Measurements from ENCODE around the gene CEP43. TPM values are rescaled to one million over a fixed set of nuclear protein-coding genes. Genes with fewer than 3 reads are reported as not detected.

The CEP43 gene
- polyA plus RNA-seq, 1 donor from 2014 or later, result 78.2 TPM

DNA sequence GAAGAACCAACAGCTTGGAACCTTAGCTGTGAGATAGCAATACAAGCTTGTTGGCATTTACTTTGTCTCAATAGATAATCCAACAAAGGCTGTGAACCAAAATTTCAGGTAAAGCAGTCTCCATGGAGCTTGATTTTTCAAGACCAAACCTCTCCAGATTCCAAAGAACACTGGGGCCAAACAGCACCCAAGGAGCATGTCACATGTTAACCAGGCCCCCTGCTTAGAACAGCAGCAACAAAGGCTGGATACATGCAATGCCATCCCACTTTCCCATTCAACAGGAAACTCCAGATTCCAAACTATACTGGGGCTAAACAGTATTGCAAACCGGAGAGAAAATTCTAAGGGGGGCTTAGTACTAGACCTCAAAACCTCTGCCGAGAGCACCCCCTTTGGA, 27.1 kb upstream of the CEP43 start:
- no peaks in the 10 kb centered on the region for H3K79me2 ChIP-seq (replicated peaks; ENCODE audit: insufficient read depth, low read length)
- no peaks in the 10 kb centered on the region for H4K20me1 ChIP-seq (ENCODE audit: insufficient read depth)
- no peaks in the 10 kb centered on the region for H3K36me3 ChIP-seq (ENCODE audit: insufficient read depth, low read length)
- H3K9ac ChIP-seq (ENCODE audit: low read length), result no peak overlapping the region
- H3K27ac ChIP-seq (ENCODE audit: low read length), result no peak overlapping the region
- no peak overlapping the region for H3K4me2 ChIP-seq (ENCODE audit: low read length)
- no peaks in the 10 kb centered on the region for H3K9me2 ChIP-seq (ENCODE audit: insufficient read depth, low read length)
- no peak for TF ChIP-seq POLR2AphosphoS5 (IDR thresholded peaks at IDR 0.05)
- TF ChIP-seq, protein P1, sequence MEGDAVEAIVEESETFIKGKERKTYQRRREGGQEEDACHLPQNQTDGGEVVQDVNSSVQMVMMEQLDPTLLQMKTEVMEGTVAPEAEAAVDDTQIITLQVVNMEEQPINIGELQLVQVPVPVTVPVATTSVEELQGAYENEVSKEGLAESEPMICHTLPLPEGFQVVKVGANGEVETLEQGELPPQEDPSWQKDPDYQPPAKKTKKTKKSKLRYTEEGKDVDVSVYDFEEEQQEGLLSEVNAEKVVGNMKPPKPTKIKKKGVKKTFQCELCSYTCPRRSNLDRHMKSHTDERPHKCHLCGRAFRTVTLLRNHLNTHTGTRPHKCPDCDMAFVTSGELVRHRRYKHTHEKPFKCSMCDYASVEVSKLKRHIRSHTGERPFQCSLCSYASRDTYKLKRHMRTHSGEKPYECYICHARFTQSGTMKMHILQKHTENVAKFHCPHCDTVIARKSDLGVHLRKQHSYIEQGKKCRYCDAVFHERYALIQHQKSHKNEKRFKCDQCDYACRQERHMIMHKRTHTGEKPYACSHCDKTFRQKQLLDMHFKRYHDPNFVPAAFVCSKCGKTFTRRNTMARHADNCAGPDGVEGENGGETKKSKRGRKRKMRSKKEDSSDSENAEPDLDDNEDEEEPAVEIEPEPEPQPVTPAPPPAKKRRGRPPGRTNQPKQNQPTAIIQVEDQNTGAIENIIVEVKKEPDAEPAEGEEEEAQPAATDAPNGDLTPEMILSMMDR (IDR thresholded peaks at IDR 0.05; ENCODE audit: poor library complexity, severe bottlenecking), result no peak
- TF ChIP-seq, protein P2, sequence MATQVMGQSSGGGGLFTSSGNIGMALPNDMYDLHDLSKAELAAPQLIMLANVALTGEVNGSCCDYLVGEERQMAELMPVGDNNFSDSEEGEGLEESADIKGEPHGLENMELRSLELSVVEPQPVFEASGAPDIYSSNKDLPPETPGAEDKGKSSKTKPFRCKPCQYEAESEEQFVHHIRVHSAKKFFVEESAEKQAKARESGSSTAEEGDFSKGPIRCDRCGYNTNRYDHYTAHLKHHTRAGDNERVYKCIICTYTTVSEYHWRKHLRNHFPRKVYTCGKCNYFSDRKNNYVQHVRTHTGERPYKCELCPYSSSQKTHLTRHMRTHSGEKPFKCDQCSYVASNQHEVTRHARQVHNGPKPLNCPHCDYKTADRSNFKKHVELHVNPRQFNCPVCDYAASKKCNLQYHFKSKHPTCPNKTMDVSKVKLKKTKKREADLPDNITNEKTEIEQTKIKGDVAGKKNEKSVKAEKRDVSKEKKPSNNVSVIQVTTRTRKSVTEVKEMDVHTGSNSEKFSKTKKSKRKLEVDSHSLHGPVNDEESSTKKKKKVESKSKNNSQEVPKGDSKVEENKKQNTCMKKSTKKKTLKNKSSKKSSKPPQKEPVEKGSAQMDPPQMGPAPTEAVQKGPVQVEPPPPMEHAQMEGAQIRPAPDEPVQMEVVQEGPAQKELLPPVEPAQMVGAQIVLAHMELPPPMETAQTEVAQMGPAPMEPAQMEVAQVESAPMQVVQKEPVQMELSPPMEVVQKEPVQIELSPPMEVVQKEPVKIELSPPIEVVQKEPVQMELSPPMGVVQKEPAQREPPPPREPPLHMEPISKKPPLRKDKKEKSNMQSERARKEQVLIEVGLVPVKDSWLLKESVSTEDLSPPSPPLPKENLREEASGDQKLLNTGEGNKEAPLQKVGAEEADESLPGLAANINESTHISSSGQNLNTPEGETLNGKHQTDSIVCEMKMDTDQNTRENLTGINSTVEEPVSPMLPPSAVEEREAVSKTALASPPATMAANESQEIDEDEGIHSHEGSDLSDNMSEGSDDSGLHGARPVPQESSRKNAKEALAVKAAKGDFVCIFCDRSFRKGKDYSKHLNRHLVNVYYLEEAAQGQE (IDR thresholded peaks at IDR 0.05; ENCODE audit: borderline replicate concordance), result no peak
- no peak for TF ChIP-seq MXI1 (conservative IDR thresholded peaks at IDR 0.05; ENCODE audit: poor library complexity, severe bottlenecking)
- TF ChIP-seq RAD21 (conservative IDR thresholded peaks at IDR 0.05), result no peak
- TF ChIP-seq TAF1 (IDR thresholded peaks at IDR 0.05; ENCODE audit: low read depth), result no peak
- TF ChIP-seq SMC3 (conservative IDR thresholded peaks at IDR 0.05; ENCODE audit: poor library complexity), result no peak
- TF ChIP-seq EZH2 (IDR thresholded peaks at IDR 0.05; ENCODE audit: borderline replicate concordance, insufficient read depth, low read length, poor library complexity, severe bottlenecking), result no peak
- no peak for TF ChIP-seq EP300 (conservative IDR thresholded peaks at IDR 0.05; ENCODE audit: poor library complexity, severe bottlenecking)
- H3K9me3 ChIP-seq (ENCODE audit: low read length), result no peaks in the 10 kb centered on the region
- no peaks in the 10 kb centered on the region for H3F3A ChIP-seq (ENCODE audit: insufficient read depth, low read length, poor library complexity, severe bottlenecking)
- H3K27me3 ChIP-seq (ENCODE audit: insufficient read depth, low read depth, low read length), result no peaks in the 10 kb centered on the region
- H2AFZ ChIP-seq (ENCODE audit: low read depth, low read length), result no peak overlapping the region
- H3K4me3 ChIP-seq (ENCODE audit: low read length), result no peak overlapping the region

DNA sequence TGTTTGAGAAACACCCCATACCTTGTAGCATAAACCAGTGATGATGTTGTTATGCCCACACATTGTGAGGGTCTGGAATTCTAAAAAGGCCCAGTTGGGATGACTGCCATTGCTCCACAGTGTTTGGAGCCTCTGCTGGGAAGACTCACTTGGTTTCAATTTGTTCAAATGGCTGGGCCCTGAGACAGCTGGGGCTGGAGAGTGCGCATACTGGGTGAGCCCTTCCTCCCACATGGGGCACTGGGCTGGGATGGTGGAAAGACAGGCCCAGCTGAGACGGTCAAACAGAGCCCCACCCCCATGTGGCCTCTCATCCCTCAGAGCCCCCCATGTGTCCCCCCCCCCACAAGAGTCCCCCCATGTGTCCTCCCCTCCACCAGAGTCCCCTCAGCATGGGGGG, 22.6 kb upstream of the CEP43 start:
- no peaks in the 10 kb centered on the region for H3K79me2 ChIP-seq (replicated peaks; ENCODE audit: insufficient read depth, low read length)
- H3K4me2 ChIP-seq (ENCODE audit: low read length), result no peak overlapping the region
- H4K20me1 ChIP-seq (ENCODE audit: insufficient read depth), result no peaks in the 10 kb centered on the region
- H3K27me3 ChIP-seq (ENCODE audit: insufficient read depth, low read depth, low read length), result no peaks in the 10 kb centered on the region
- no peak overlapping the region for H3K27ac ChIP-seq (ENCODE audit: low read length)
- H2AFZ ChIP-seq (ENCODE audit: low read depth, low read length), result no peak overlapping the region
- H3K4me3 ChIP-seq (ENCODE audit: low read length), result no peak overlapping the region
- H3K9ac ChIP-seq (ENCODE audit: low read length), result no peak overlapping the region
- no peaks in the 10 kb centered on the region for H3K9me3 ChIP-seq (ENCODE audit: low read length)
- no peaks in the 10 kb centered on the region for H3K36me3 ChIP-seq (ENCODE audit: insufficient read depth, low read length)
- no peaks in the 10 kb centered on the region for H3K9me2 ChIP-seq (ENCODE audit: insufficient read depth, low read length)
- no peak for TF ChIP-seq EZH2 (IDR thresholded peaks at IDR 0.05; ENCODE audit: borderline replicate concordance, insufficient read depth, low read length, poor library complexity, severe bottlenecking)
- TF ChIP-seq TAF1 (IDR thresholded peaks at IDR 0.05; ENCODE audit: low read depth), result no peak
- no peak for TF ChIP-seq SMC3 (conservative IDR thresholded peaks at IDR 0.05; ENCODE audit: poor library complexity)
- no peak for TF ChIP-seq EP300 (conservative IDR thresholded peaks at IDR 0.05; ENCODE audit: poor library complexity, severe bottlenecking)
- TF ChIP-seq MXI1 (conservative IDR thresholded peaks at IDR 0.05; ENCODE audit: poor library complexity, severe bottlenecking), result no peak
- H3F3A ChIP-seq (ENCODE audit: insufficient read depth, low read length, poor library complexity, severe bottlenecking), result no peaks in the 10 kb centered on the region

Data from neural cell (in vitro differentiated cells).